ENCODE data around the gene RAB3D.
A peak's percentile ranks its signal among the peaks of the same experiment; 100 is the strongest.
"Not testable (repeated sequence)": the region's sequence is repeated elsewhere in the genome, so short reads cannot be mapped to it uniquely, and the experiment has no call there.

RAB3D gene

GRCh38 chr19:11324079-11324661, 15.3 kb downstream of the RAB3D start:
- TF ChIP-seq MYC (IDR thresholded peaks at IDR 0.05; ENCODE audit: low read depth, low read length) (peak; percentile 71), MAX (IDR thresholded peaks at IDR 0.05; ENCODE audit: low read depth, low read length) (no peak; the same call in 1 of the 2 replicates), CTCF (IDR thresholded peaks at IDR 0.05; ENCODE audit: low read depth, low read length) (no peak), POLR2A (IDR thresholded peaks at IDR 0.05; ENCODE audit: extremely low read depth, insufficient read length) (no peak)
- peak overlapping the region; percentile 46 for H3K4me3 ChIP-seq (ENCODE audit: low read depth, low read length)
- peak; percentile 100 for DNase-seq (ENCODE audit: low read depth)

GRCh38 chr19:11323601-11324078, 15.8 kb downstream of the RAB3D start:
- peak overlapping the region; percentile 46 for H3K4me3 ChIP-seq (ENCODE audit: low read depth, low read length)
- DNase-seq (ENCODE audit: low read depth), result no peak
- no peak for TF ChIP-seq MAX (IDR thresholded peaks at IDR 0.05; ENCODE audit: low read depth, low read length)
- no peak for TF ChIP-seq POLR2A (IDR thresholded peaks at IDR 0.05; ENCODE audit: extremely low read depth, insufficient read length)
- TF ChIP-seq CTCF (IDR thresholded peaks at IDR 0.05; ENCODE audit: low read depth, low read length), result no peak
- TF ChIP-seq MYC (IDR thresholded peaks at IDR 0.05; ENCODE audit: low read depth, low read length), result no peak

- H3K4me3 ChIP-seq (ENCODE audit: low read depth, low read length), result no peak overlapping the region
- no peak for TF ChIP-seq POLR2A (IDR thresholded peaks at IDR 0.05; ENCODE audit: extremely low read depth, insufficient read length)
- no peak for TF ChIP-seq MAX (IDR thresholded peaks at IDR 0.05; ENCODE audit: low read depth, low read length)
- no peak for TF ChIP-seq MYC (IDR thresholded peaks at IDR 0.05; ENCODE audit: low read depth, low read length)
- no peak for TF ChIP-seq CTCF (IDR thresholded peaks at IDR 0.05; ENCODE audit: low read depth, low read length)
- DNase-seq (ENCODE audit: low read depth), result peak; percentile 74
Measured at GRCh38 chr19:11322269-11323024, 17.0 kb downstream of the RAB3D start.

GRCh38 chr19:11321191-11322126, 18.0 kb downstream of the RAB3D start:
- no peak for DNase-seq (ENCODE audit: low read depth)

GRCh38 chr19:11320278-11320995, 19.0 kb downstream of the RAB3D start:
- peak; percentile 63 for DNase-seq (ENCODE audit: low read depth)
- H3K4me3 ChIP-seq (ENCODE audit: low read depth, low read length), result not testable (repeated sequence)

More at GRCh38 chr19:11321191-11322126, 18.0 kb downstream of the RAB3D start:
- TF ChIP-seq CTCF (IDR thresholded peaks at IDR 0.05; ENCODE audit: low read depth, low read length) (peak; percentile 5), MYC (IDR thresholded peaks at IDR 0.05; ENCODE audit: low read depth, low read length) (no peak), POLR2A (IDR thresholded peaks at IDR 0.05; ENCODE audit: extremely low read depth, insufficient read length) (no peak)
- H3K4me3 ChIP-seq (ENCODE audit: low read depth, low read length), result no peak overlapping the region

Measured in NB4 (cell line).